ENCODE results near the gene SSH2. TPM values are rescaled to one million over a fixed set of nuclear protein-coding genes. Genes with fewer than 3 reads are reported as not detected.

SSH2 gene
- total and polyA plus RNA-seq, 2 of the 13 experiments (the other 11 are each of a cell fraction or from before 2014, with no cell fraction given), result 6.0 to 6.4 TPM

GRCh38 chr17:29622337-29623282, 307.4 kb downstream of the SSH2 start, which contains the start of gene CORO6 (continued):
- no peak for TF ChIP-seq ZUFSP (CRISPR knock-in tag; IDR thresholded peaks at IDR 0.05; ENCODE audit: borderline replicate concordance)
- no peak for TF ChIP-seq NONO (IDR thresholded peaks at IDR 0.05)
- peak; percentile 54 for TF ChIP-seq NONO (CRISPR knock-in tag; conservative IDR thresholded peaks at IDR 0.05)
- no peak for TF ChIP-seq ZNF142 (CRISPR knock-in tag; IDR thresholded peaks at IDR 0.05)
- 0 out of 2 replicates have a peak, but pooled peaks have one; percentile 35 for TF ChIP-seq HOXA3 (CRISPR knock-in tag; IDR thresholded peaks at IDR 0.05)
- no peak for TF ChIP-seq ZBTB40 (IDR thresholded peaks at IDR 0.05)
- TF ChIP-seq ZBTB40 (CRISPR knock-in tag; IDR thresholded peaks at IDR 0.05), result no peak
- TF ChIP-seq ZNF335 (CRISPR knock-in tag; IDR thresholded peaks at IDR 0.05), result no peak
- peak; percentile 34; the same call in 1 of the 2 replicates for TF ChIP-seq ZNF709 (CRISPR knock-in tag; IDR thresholded peaks at IDR 0.05)

All from HepG2 (cell line).